Activated CD4-positive, alpha-beta T cell treated with anti-CD3 and anti-CD28 coated beads, Interleukin-10, Interleukin-2, amounts not matched to agents 100 ng/mL and 50 ng/mL, durations not matched to agents 16 hours and 8 hours (primary cell): ENCODE results near the gene PECR.
"Not testable (repeated sequence)": the region's sequence is repeated elsewhere in the genome, so short reads cannot be mapped to it uniquely, and the experiment has no call there.

Source experiments
- DNase-seq: peaks from one replicate; pipeline ENCODE4 v3.0.0-alpha.2; 2020

PECR gene

GRCh38 chr2:216023055-216023648 lies 58.5 kb downstream of the PECR start:
- peak; percentile 70 for DNase-seq

- no peak for DNase-seq
Observed at GRCh38 chr2:216021768-216022565, 59.6 kb downstream of the PECR start.

- no peak for DNase-seq
Observed at GRCh38 chr2:216018709-216019108, 62.9 kb downstream of the PECR start.

- DNase-seq: peak; percentile 90
Observed at GRCh38 chr2:216017365-216017764, 64.2 kb downstream of the PECR start.

GRCh38 chr2:216016581-216016980 lies 65.0 kb downstream of the PECR start:
- DNase-seq: peak; percentile 25

GRCh38 chr2:216015722-216016464 lies 65.7 kb downstream of the PECR start:
- peak; percentile 89 for DNase-seq

- DNase-seq: no peak
Observed at GRCh38 chr2:216014986-216015385, 66.6 kb downstream of the PECR start.

- DNase-seq: no peak
Observed at GRCh38 chr2:216014006-216014405, 67.6 kb downstream of the PECR start.

GRCh38 chr2:216013080-216013909 lies 68.3 kb downstream of the PECR start, which contains the start of gene MREG:
TSS of gene MREG (minus strand) at chr2:216013551. CDS start at chr2:216013327, 224 bp downstream.
- peak; percentile 93 for DNase-seq

- DNase-seq: no peak
Observed at GRCh38 chr2:216012830-216013079, 68.9 kb downstream of the PECR start.

GRCh38 chr2:216012133-216012829 lies 69.3 kb downstream of the PECR start:
- peak; percentile 23 for DNase-seq

GRCh38 chr2:216009215-216009614 lies 72.4 kb downstream of the PECR start:
- not testable (repeated sequence) for DNase-seq

GRCh38 chr2:216008387-216008786 lies 73.2 kb downstream of the PECR start:
- no peak for DNase-seq

GRCh38 chr2:216006164-216006663 lies 75.4 kb downstream of the PECR start:
- peak; percentile 89 for DNase-seq

GRCh38 chr2:216004697-216005283 lies 76.8 kb downstream of the PECR start:
- DNase-seq: peak; percentile 23

- no peak for DNase-seq
Observed at GRCh38 chr2:216003876-216004696, 77.5 kb downstream of the PECR start.

GRCh38 chr2:216002693-216003092 lies 78.9 kb downstream of the PECR start:
- DNase-seq: no peak

- DNase-seq: no peak
Observed at GRCh38 chr2:216002101-216002678, 79.4 kb downstream of the PECR start.

- DNase-seq: no peak
Observed at GRCh38 chr2:216001216-216002100, 80.2 kb downstream of the PECR start.
